T-helper 2 cell (primary cell): ENCODE data around the gene B3GALT5.

ENCODE experiments used
- DNase-seq, 5 experiments: peaks; one replicate each; pipeline versions ENCODE4 v3.0.0 to v3.0.0-alpha.2; 2012 to 2022

The B3GALT5 gene

GRCh38 chr21:39707316-39707715, 94.6 kb downstream of the B3GALT5 start:
- DNase-seq = no peak

- no peak for DNase-seq
Observed at GRCh38 chr21:39710866-39711265, 98.1 kb downstream of the B3GALT5 start.

DNA sequence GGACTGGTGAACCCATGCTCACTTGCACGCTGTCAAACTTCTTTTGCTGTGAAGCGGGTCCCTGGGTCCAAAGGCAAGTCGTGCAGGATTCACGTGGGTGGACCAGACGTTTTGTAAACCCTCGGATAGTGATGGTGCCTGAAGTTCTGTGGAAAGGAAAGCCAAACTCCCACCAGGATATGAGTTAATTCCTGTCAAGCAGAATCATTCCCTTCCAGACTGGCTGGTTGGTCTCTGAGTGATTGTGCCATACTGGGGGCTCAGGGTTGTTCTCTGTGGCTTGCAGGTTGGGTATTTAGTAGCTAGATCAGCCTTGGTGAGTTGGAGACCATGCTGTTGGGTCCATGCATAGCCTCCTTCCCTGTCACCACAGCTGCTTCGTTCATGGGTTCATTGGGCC, 99.5 kb downstream of the B3GALT5 start:
- DNase-seq = no peak

DNA sequence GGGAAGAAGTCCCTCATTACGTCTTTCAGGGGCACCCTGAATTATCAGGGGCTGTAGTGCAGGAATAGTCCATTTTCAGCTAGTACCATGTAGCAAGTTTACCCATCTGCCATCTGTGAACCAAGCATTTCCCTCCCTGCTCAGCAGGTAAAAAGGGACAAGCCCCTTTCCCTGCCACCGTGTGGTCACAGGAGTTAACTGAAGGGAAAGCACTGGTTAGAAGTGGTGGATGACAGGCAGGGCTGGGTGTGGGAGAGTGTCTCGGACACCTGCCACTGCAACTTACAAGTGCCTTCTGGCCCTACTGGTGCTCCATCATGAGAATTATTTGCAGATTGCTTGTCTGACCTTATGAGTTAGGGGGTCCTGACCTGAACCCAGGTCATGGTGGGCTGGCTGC, 100.2 kb downstream of the B3GALT5 start:
- DNase-seq = no peak

DNA sequence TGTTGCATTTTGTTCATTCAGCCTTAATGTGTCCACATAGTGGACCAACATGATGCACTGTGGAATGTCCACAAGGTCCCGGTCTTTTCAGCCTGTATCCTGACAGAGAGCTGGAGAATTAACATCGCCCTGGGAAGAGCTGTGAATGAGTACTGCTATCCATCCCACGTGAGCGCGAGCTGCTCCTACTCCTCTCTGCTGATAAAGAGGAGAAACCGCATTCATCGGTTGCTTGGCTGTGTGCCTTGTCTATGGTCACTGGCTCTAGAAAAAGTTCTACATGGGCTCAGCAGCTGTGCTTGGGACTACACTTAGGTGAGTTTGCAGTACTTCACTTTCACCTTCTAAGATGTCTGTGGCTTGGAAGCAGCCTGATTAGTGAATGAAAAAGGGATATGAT, 101.2 kb downstream of the B3GALT5 start:
- no peak for DNase-seq

DNA sequence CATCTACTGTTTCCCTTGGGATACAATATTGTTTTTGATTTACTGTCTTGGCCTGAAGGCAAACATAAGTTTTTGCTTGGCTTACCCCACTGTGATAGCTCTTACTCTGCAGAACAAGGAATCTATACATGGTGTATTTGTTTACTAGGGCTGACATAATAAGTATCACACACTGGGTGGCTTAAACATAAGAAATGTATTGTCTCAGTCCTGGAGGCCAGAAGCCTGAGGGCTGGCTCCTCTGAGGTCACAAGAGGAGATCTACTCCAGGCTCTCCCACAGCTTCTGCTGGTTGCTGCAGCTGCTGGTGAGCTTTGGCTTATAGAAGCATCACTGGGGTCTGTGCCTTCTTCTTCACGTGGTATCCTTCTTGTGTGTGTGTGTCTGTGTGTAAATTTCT, 101.6 kb downstream of the B3GALT5 start:
- no peak for DNase-seq

DNA sequence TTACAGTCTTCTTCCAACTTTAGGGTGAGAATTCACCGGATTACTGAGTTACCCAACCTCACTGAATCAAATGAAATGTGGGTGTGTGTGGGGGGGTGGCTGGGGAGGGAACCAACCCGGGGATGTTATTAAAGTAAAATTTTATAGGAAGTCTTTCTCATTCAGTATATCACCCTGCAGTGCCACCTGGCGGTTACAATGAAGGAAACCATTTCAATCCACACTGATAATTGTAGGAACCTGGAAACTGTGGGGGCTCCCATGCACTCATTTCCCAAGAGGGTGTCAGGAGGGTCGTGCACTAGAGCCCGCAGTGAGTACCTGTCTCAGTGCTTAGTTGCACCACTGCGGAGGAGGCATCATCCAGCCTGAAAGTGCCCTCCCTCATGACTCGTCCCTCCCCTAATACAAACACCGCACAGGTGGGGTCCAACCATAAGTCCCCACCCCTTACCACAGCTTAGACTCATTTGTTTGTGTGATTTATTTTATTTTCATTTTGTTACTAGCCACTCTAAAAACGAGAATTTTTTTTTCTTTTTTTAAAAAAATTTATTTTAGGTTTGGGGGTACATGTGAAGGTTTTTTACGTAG, 103.2 kb downstream of the B3GALT5 start:
- DNase-seq = peak in 1 of 5 experiments; percentile 29

DNA sequence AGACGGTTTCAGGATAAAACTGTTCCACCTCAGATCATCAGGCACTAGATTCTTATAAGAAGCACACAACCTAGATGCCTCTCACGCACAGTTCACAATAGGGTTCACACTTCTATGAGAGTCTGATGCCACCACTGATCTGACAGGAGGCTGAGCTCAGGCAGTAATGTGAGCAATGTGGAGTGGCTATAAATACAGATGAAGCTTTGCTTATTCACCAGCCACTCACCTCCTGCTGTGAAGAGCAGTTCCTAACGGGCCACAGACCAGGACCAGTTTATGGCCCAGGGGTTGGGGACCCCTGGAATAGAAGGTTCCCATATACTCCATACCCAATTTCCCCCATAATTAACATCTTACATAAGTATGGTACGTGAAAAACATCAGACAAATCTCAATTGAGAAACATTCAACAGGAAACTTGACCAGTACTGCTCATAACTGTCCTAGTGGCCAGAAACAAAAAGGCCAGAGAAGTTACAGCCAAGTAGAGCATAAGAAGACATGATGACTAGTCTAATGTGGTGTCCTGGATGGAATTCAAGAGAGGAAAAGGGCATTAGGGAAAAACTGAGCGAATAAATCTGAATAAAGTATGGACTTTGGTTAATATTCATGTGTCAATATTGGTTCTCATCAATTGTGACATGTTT, 107.5 kb downstream of the B3GALT5 start:
- no peak for DNase-seq

- no peak for DNase-seq
Observed at GRCh38 chr21:39721885-39722284, 109.1 kb downstream of the B3GALT5 start.
